WTC11 (cell line): Measurements from ENCODE around the gene LAMC2. TPM values are rescaled to one million over a fixed set of nuclear protein-coding genes. Genes with fewer than 3 reads are reported as not detected.
A peak's percentile ranks its signal among the peaks of the same experiment; 100 is the strongest.

Experiments
- ATAC-seq: fragments of 200-7000 bp; cut with Tn5 transposase; 2 replicates; pipeline ENCODE4 v1.10.0; 2021; ENCODE audit warnings: mild to moderate bottlenecking, moderate library complexity
- CTCF ChIA-PET: fragments of 300-600 bp; sonication (Branson Sonifier 250); formaldehyde crosslinking; loops from one replicate; lab custom pipeline; 2021; ENCODE audit warnings: antibody characterized with exemption; lab: Charles Lee
- POLR2A ChIA-PET: fragments of 350-600 bp; sonication (Branson Sonifier 250); formaldehyde crosslinking; loops from one replicate; lab custom pipeline; 2021; ENCODE audit warnings: antibody characterized with exemption; lab: Charles Lee
- DNase-seq: peaks from one replicate; pipeline ENCODE4 v3.0.0; 2021; ENCODE audit warnings: low spot score
- H3K27ac Mint-ChIP-seq: 2 replicates; pipeline ENCODE4 v1.8.0; 2021; ENCODE audit warnings: mixed read lengths
- H3K27me3 Mint-ChIP-seq: 2 replicates; pipeline ENCODE4 v1.8.0; 2021; ENCODE audit warnings: low read depth, mild to moderate bottlenecking, moderate library complexity, mixed read lengths
- H3K36me3 Mint-ChIP-seq: 2 replicates; pipeline ENCODE4 v1.8.0; 2021; ENCODE audit warnings: mixed read lengths
- H3K4me1 Mint-ChIP-seq: 2 replicates; pipeline ENCODE4 v1.8.0; 2022; ENCODE audit warnings: mixed read lengths
- H3K4me3 Mint-ChIP-seq: 2 replicates; pipeline ENCODE4 v1.8.0; 2021; ENCODE audit warnings: mild to moderate bottlenecking, moderate library complexity, mixed read lengths
- H3K9me3 Mint-ChIP-seq: 2 replicates; pipeline ENCODE4 v1.8.0; 2021; ENCODE audit warnings: mixed read lengths
- NFYB ChIP-seq: sonication (generic); formaldehyde crosslinking; conservative IDR thresholded peaks from 2 replicates; pipeline ENCODE4 v1.8.0; 2022; ENCODE audit warnings: low read depth, missing genetic modification reagents
- SMAD4 ChIP-seq: sonication (generic); formaldehyde crosslinking; IDR thresholded peaks from 2 replicates; pipeline ENCODE4 v1.8.0; 2022; ENCODE audit warnings: mild to moderate bottlenecking, missing genetic modification reagents
- ZNF121 ChIP-seq: sonication (generic); formaldehyde crosslinking; IDR thresholded peaks from 2 replicates; pipeline ENCODE4 v1.8.0; 2023; ENCODE audit warnings: missing genetic modification reagents
- ZNF138 ChIP-seq: sonication (generic); formaldehyde crosslinking; conservative IDR thresholded peaks from 2 replicates; pipeline ENCODE4 v1.8.1; 2022; ENCODE audit warnings: mild to moderate bottlenecking, moderate library complexity, missing genetic modification reagents
- ZNF219 ChIP-seq: sonication (generic); formaldehyde crosslinking; IDR thresholded peaks from 2 replicates; pipeline ENCODE4 v1.8.0; 2023; ENCODE audit warnings: missing genetic modification reagents, mild to moderate bottlenecking, borderline replicate concordance
- ZNF423 ChIP-seq: fragments of 250-450 bp; sonication (Bioruptor Pico); IDR thresholded peaks from 2 replicates; pipeline ENCODE4 v2.1.2; 2022; ENCODE audit warnings: mild to moderate bottlenecking, moderate library complexity
- total RNA-seq: library from RNA; stranded (reverse); gene quantifications from 3 replicates; pipeline ENCODE4 v1.2.3, GENCODE V29; 2021
- TF ChIP-seq, protein P1 (sequence below): sonication (generic); formaldehyde crosslinking; IDR thresholded peaks from 2 replicates; pipeline ENCODE4 v1.8.0; 2022; ENCODE audit warnings: missing genetic modification reagents
- TF ChIP-seq, protein P2 (sequence below): sonication (generic); formaldehyde crosslinking; IDR thresholded peaks from 2 replicates; pipeline ENCODE4 v1.8.1; 2022; ENCODE audit warnings: missing genetic modification reagents, borderline replicate concordance
- TF ChIP-seq, protein P3 (sequence below): fragments of 250-450 bp; sonication (Bioruptor Pico); IDR thresholded peaks from 2 replicates; pipeline ENCODE4 v1.8.0; 2021; ENCODE audit warnings: mild to moderate bottlenecking
- TF ChIP-seq, protein P4 (sequence below): fragments of 250-450 bp; sonication (Bioruptor Pico); IDR thresholded peaks from 2 replicates; pipeline ENCODE4 v1.9.0; 2021; ENCODE audit warnings: mild to moderate bottlenecking, borderline replicate concordance
- TF ChIP-seq, protein P5 (sequence below): sonication (generic); formaldehyde crosslinking; IDR thresholded peaks from 2 replicates; pipeline ENCODE4 v1.8.1; 2023; ENCODE audit warnings: mild to moderate bottlenecking, missing genetic modification reagents, moderate library complexity
- TF ChIP-seq, protein P6 (sequence below): fragments of 250-450 bp; sonication (Bioruptor Pico); conservative IDR thresholded peaks from 2 replicates; pipeline ENCODE4 v1.9.0; 2021; ENCODE audit warnings: mild to moderate bottlenecking
- TF ChIP-seq, protein P7 (sequence below): fragments of 250-450 bp; sonication (Bioruptor Pico); IDR thresholded peaks from 2 replicates; pipeline ENCODE4 v1.9.0; 2021; ENCODE audit warnings: mild to moderate bottlenecking

The LAMC2 gene
- total RNA-seq, 1 experiment from 2014 or later, result 7.9 TPM

DNA sequence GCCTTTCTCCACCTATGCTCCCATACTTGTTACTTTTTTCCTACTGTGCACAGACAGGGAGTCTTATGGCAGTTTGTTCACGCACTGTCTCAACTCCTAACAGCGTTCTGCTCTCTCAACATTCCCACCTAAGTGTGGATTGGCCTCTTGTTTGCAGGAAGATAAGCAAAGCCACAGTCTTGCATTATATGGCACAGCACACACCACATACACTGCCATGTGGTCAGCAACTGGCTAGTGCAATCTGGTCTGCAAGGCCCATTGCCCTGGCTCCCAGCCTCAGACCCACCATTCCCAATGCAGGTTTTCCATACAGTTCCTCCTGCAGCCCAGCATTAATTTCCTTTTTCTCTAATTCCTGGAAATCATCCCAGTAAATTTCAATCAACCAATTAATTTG lies 38.3 kb upstream of the LAMC2 start:
- TF ChIP-seq ZNF219 (no peak), NFYB (CRISPR knock-in tag) (no peak), SMAD4 (no peak), ZNF423 (CRISPR knock-in tag) (no peak), ZNF138 (no peak), ZNF121 (no peak)
- TF ChIP-seq, protein P1, sequence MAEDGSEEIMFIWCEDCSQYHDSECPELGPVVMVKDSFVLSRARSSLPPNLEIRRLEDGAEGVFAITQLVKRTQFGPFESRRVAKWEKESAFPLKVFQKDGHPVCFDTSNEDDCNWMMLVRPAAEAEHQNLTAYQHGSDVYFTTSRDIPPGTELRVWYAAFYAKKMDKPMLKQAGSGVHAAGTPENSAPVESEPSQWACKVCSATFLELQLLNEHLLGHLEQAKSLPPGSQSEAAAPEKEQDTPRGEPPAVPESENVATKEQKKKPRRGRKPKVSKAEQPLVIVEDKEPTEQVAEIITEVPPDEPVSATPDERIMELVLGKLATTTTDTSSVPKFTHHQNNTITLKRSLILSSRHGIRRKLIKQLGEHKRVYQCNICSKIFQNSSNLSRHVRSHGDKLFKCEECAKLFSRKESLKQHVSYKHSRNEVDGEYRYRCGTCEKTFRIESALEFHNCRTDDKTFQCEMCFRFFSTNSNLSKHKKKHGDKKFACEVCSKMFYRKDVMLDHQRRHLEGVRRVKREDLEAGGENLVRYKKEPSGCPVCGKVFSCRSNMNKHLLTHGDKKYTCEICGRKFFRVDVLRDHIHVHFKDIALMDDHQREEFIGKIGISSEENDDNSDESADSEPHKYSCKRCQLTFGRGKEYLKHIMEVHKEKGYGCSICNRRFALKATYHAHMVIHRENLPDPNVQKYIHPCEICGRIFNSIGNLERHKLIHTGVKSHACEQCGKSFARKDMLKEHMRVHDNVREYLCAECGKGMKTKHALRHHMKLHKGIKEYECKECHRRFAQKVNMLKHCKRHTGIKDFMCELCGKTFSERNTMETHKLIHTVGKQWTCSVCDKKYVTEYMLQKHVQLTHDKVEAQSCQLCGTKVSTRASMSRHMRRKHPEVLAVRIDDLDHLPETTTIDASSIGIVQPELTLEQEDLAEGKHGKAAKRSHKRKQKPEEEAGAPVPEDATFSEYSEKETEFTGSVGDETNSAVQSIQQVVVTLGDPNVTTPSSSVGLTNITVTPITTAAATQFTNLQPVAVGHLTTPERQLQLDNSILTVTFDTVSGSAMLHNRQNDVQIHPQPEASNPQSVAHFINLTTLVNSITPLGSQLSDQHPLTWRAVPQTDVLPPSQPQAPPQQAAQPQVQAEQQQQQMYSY (CRISPR knock-in tag), result no peak
- TF ChIP-seq, protein P2, sequence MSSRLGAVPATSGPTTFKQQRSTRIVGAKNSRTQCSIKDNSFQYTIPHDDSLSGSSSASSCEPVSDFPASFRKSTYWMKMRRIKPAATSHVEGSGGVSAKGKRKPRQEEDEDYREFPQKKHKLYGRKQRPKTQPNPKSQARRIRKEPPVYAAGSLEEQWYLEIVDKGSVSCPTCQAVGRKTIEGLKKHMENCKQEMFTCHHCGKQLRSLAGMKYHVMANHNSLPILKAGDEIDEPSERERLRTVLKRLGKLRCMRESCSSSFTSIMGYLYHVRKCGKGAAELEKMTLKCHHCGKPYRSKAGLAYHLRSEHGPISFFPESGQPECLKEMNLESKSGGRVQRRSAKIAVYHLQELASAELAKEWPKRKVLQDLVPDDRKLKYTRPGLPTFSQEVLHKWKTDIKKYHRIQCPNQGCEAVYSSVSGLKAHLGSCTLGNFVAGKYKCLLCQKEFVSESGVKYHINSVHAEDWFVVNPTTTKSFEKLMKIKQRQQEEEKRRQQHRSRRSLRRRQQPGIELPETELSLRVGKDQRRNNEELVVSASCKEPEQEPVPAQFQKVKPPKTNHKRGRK (CRISPR knock-in tag), result no peak
- TF ChIP-seq, protein P3, sequence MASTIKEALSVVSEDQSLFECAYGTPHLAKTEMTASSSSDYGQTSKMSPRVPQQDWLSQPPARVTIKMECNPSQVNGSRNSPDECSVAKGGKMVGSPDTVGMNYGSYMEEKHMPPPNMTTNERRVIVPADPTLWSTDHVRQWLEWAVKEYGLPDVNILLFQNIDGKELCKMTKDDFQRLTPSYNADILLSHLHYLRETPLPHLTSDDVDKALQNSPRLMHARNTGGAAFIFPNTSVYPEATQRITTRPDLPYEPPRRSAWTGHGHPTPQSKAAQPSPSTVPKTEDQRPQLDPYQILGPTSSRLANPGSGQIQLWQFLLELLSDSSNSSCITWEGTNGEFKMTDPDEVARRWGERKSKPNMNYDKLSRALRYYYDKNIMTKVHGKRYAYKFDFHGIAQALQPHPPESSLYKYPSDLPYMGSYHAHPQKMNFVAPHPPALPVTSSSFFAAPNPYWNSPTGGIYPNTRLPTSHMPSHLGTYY (CRISPR knock-in tag), result no peak
- TF ChIP-seq, protein P4, sequence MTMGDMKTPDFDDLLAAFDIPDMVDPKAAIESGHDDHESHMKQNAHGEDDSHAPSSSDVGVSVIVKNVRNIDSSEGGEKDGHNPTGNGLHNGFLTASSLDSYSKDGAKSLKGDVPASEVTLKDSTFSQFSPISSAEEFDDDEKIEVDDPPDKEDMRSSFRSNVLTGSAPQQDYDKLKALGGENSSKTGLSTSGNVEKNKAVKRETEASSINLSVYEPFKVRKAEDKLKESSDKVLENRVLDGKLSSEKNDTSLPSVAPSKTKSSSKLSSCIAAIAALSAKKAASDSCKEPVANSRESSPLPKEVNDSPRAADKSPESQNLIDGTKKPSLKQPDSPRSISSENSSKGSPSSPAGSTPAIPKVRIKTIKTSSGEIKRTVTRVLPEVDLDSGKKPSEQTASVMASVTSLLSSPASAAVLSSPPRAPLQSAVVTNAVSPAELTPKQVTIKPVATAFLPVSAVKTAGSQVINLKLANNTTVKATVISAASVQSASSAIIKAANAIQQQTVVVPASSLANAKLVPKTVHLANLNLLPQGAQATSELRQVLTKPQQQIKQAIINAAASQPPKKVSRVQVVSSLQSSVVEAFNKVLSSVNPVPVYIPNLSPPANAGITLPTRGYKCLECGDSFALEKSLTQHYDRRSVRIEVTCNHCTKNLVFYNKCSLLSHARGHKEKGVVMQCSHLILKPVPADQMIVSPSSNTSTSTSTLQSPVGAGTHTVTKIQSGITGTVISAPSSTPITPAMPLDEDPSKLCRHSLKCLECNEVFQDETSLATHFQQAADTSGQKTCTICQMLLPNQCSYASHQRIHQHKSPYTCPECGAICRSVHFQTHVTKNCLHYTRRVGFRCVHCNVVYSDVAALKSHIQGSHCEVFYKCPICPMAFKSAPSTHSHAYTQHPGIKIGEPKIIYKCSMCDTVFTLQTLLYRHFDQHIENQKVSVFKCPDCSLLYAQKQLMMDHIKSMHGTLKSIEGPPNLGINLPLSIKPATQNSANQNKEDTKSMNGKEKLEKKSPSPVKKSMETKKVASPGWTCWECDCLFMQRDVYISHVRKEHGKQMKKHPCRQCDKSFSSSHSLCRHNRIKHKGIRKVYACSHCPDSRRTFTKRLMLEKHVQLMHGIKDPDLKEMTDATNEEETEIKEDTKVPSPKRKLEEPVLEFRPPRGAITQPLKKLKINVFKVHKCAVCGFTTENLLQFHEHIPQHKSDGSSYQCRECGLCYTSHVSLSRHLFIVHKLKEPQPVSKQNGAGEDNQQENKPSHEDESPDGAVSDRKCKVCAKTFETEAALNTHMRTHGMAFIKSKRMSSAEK, result no peak
- TF ChIP-seq, protein P5, sequence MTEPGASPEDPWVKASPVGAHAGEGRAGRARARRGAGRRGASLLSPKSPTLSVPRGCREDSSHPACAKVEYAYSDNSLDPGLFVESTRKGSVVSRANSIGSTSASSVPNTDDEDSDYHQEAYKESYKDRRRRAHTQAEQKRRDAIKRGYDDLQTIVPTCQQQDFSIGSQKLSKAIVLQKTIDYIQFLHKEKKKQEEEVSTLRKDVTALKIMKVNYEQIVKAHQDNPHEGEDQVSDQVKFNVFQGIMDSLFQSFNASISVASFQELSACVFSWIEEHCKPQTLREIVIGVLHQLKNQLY (CRISPR knock-in tag), result no peak
- DNase-seq (no peak), ATAC-seq (peak; percentile 22; the same call in 1 of the 2 replicates)
- Mint-ChIP-seq H3K36me3 (no peaks in the 10 kb centered on the region; the same call in 1 of the 2 replicates), H3K4me1 (no peaks in the 10 kb centered on the region), H3K27me3 (no peaks in the 10 kb centered on the region), H3K4me3 (no peak overlapping the region), H3K27ac (no peak overlapping the region), H3K9me3 (no peaks in the 10 kb centered on the region)
- ChIA-PET POLR2A (no interaction called here), CTCF (no interaction called here)

DNA sequence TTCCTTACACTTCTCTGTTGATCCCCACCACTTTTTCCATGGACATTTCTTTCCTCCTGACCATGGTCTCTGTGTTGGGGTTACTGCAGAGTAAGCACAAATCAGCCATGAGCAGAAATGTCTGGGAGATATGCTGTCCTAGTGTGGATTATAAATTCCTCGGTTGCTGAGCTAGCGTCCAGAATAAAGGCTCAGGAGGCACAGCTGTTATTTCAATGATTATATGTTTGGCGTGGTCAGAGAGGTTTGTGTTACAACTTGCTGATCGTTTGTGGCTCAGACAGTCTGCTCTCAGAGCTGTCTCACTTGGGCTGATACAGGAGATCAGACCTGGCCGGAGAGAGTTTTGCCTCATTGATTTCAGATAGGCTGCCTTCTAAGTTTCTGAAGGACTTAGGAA lies 37.5 kb upstream of the LAMC2 start:
- H3K27ac Mint-ChIP-seq, result 0 out of 2 replicates have a peak overlapping the region, but pooled peaks have one; percentile 20
- H3K36me3 Mint-ChIP-seq, result no peaks in the 10 kb centered on the region
- H3K9me3 Mint-ChIP-seq, result no peaks in the 10 kb centered on the region
- POLR2A ChIA-PET, result no interaction called here
- DNase-seq (no peak), ATAC-seq (no peak)
- no peaks in the 10 kb centered on the region for H3K27me3 Mint-ChIP-seq
- H3K4me3 Mint-ChIP-seq, result no peak overlapping the region
- no peaks in the 10 kb centered on the region for H3K4me1 Mint-ChIP-seq
- TF ChIP-seq, protein P6, sequence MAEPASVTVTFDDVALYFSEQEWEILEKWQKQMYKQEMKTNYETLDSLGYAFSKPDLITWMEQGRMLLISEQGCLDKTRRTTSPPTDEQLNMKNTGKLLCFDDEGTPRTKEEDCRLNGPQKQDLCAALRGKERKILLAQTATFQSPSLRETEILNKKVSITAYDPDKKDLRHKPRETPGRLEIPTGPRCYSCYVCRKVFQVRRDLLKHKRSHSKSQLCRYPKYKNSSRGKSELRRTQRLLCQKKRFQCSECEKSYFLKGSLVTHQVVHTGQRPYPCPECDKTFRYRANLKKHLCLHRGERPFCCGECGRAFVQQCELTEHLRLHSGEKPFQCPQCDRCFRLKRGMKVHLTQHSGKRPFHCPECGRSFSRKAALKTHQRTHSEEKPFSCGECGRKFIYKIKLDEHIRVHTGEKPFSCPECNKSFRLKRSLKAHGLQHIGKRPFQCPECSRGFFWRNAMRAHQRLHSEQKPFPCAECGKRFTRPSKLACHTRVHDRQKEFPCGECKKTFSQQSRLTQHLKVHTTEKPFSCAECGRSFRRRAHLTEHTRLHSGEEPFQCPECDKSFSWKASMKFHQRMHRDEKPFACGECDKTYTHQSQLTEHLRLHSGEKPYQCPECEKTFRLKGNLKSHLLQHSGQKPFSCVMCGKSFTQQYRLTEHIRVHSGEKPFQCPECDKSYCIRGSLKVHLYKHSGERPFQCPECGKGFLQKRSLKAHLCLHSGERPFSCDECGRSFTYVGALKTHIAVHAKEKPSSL (CRISPR knock-in tag), result no peak
- TF ChIP-seq, protein P7, sequence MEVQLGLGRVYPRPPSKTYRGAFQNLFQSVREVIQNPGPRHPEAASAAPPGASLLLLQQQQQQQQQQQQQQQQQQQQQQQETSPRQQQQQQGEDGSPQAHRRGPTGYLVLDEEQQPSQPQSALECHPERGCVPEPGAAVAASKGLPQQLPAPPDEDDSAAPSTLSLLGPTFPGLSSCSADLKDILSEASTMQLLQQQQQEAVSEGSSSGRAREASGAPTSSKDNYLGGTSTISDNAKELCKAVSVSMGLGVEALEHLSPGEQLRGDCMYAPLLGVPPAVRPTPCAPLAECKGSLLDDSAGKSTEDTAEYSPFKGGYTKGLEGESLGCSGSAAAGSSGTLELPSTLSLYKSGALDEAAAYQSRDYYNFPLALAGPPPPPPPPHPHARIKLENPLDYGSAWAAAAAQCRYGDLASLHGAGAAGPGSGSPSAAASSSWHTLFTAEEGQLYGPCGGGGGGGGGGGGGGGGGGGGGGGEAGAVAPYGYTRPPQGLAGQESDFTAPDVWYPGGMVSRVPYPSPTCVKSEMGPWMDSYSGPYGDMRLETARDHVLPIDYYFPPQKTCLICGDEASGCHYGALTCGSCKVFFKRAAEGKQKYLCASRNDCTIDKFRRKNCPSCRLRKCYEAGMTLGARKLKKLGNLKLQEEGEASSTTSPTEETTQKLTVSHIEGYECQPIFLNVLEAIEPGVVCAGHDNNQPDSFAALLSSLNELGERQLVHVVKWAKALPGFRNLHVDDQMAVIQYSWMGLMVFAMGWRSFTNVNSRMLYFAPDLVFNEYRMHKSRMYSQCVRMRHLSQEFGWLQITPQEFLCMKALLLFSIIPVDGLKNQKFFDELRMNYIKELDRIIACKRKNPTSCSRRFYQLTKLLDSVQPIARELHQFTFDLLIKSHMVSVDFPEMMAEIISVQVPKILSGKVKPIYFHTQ (CRISPR knock-in tag), result no peak
- CTCF ChIA-PET, result interaction anchor here (1.1 to 1.2 kb wide), 2 partner anchors 86 to 186 kb away, joined by 4 read pairs; no protein-coding TSS in a partner anchor
